HL-60/S4 treated with phorbol 12-myristate 13-acetate at 8.2 ng/mL for 4 days and 3 days (cell line): ENCODE results near the gene CD99.

Experiments
- in situ Hi-C: fragments of 300-500 bp; cut with MboI; formaldehyde crosslinking; loops from 2 replicates; pipeline ENCODE4 v1.15.0; 2022; ENCODE audit warnings: low sequenced_read_pairs

The CD99 gene, protein sequence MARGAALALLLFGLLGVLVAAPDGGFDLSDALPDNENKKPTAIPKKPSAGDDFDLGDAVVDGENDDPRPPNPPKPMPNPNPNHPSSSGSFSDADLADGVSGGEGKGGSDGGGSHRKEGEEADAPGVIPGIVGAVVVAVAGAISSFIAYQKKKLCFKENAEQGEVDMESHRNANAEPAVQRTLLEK

DNA sequence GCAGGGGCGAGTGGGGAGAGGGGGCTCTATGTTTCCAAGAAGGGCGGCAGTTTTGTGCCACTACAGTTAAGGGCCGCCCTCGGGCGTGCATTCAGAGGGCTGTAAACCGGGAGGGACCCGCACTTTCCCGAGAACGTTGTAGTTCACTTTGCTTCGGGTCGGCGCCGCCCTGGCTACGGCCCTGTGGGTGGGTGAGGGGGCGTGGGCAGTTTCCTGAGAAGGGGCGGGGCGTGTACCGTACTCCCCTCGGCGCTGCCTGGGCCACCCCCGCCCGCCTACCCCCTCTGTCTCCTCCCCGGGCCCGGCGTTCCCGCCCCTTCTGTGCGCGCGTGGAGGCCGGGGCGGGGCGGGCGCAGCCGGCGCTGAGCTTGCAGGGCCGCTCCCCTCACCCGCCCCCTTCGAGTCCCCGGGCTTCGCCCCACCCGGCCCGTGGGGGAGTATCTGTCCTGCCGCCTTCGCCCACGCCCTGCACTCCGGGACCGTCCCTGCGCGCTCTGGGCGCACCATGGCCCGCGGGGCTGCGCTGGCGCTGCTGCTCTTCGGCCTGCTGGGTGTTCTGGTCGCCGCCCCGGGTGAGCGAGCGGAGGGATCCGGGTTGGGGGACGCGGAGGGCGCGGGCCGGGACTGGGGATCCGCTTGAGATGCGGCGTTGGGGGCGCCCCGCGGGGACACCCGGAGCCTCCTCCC lies at the start of gene CD99:
Gene CD99 (plus strand): TSS at position 440 of the 687 bp plus-strand sequence. CDS start 66 bp downstream, at position 506.
- in situ Hi-C loops: no loop called here

DNA sequence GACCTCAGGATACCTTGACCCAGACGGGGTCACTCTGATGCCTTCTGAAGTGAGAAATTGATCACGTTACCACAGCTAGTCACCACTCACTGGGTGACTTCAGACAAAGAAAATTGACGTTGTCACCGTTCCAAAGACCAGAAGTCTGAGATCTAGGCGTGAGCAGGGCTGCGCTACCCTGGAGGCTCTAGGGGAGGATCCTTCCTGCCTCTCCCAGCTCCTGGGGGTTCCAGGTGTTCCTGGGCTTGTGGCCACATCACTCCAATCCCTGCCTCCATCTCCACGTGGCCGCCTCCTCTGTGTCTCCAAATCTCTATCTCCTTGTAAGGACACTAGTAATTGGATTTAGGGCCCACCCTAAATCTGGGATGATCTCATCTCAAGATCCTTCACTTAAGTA lies 48.9 kb upstream of the CD99 start:
- in situ Hi-C loops: loop anchor here (25.0 kb wide), 1 partner anchor 170 kb away; no protein-coding TSS in a partner anchor

DNA sequence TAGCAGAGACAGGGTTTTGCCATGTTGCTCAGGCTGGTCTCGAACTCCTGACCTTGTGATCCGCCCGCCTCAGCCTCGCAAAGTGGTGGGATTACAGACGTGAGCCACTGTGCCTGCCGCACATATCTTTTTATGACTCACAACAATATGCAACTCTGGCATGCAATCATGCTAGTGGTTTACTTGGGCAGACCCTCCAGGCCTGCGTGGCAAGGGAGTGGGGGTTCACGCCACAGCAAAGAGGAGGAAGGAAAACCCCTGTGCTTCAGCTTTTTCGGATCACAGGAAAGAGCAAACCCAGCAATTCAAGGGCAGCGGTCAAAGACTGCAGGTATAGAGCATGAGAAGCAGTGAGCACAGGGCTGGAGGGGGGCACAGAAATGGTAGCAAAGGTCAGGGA lies 48.3 kb upstream of the CD99 start:
- in situ Hi-C loops: loop anchor here (25.0 kb wide), 1 partner anchor 170 kb away; no protein-coding TSS in a partner anchor

DNA sequence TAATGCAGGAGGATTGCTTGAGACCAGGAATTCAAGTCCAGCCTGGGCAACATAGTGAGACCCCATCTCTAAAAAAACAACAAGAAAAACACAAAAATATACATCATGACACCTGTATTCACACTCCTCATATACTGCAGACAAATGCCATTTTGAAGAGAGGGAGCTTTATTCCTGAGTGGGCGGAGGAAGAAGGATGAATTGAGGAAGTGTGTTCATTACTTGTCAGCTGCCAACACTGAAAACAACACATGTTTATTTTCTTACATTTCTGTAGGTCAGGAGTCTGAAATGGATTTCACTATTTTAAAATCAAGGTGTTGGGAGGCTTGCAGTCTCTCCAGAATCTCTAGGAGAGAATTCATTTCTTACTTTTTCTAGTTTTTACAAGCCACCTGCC lies 47.2 kb upstream of the CD99 start:
- in situ Hi-C loops: loop anchor here (25.0 kb wide), 1 partner anchor 168 kb away; no protein-coding TSS in a partner anchor

DNA sequence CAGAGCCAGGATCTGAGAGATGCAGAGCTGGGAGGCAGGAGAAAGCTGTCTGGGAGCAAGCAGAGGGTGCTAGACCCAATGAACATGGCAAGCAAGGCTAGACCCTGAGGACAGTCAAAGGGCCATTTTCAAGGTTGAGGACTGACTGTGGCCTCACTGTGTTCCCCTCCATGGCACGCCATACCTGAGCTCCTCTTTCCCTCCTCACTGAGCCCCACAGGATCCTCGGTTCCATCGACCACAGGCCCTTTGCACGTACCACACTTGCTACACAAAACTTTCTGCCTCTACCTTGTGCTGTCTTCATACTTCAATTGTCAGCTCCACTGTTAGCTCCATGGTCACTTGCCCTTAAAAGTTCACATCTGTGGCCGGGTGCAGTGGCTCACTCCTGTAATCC lies 45.5 kb upstream of the CD99 start:
- in situ Hi-C loops: loop anchor here (25.0 kb wide), 1 partner anchor 167 kb away; no protein-coding TSS in a partner anchor

DNA sequence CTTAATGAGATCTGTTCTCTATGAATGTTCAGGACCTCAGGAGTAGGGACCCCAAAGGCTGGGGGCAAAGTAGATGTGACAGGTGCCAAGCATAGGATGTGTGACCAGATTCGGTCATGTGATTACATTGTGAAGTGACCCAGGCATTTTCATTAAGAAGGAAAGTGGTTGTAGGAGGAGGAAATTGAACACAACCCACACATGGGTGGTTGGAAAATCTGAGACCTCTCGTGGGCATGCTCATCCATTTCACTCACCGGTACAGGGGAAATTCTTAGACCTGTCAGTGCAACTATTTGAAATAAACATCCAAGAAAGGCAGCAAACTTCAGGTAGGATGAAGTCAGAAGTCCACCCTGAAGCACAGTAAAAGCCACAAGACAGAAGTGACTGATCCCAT lies 43.5 kb upstream of the CD99 start:
- in situ Hi-C loops: loop anchor here (25.0 kb wide), 1 partner anchor 165 kb away; no protein-coding TSS in a partner anchor

DNA sequence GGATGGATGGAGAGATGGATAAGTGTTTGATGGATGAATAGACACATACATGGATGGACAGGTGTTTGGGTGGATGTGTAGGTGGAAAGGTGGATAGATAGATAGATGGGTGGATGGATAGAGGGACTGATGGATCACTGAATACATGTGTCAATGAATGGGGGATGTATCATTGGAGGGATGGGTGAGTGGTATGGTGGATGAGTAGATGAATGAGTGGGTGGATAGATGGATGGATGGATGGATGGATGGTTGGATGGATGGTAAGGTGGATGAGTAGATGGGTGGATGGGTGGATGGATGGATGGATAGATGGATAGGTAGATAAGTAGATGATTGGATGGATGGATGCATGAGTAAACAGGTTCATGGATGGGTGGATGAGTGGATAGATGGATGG lies 41.1 kb upstream of the CD99 start:
- in situ Hi-C loops: no loop called here

DNA sequence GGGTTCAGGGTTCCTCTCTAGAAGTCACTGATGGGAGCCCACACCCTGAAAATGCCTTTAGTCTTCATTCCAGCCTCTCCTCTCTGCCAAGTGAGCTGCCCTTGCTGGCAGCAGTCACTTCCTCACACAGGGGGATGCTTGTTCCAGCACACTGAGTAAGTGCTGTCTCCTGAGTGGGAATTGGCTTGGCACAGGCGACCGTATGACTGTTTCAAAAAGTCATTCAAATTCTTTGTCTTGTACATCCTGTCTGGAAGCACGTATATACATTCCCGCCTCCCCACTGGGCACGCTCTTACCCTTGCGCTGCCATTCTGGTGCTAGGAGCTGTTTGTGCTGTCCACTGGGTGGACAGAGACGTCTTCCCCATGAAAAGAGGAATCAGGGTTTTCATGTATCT lies 40.2 kb upstream of the CD99 start:
- in situ Hi-C loops: no loop called here

DNA sequence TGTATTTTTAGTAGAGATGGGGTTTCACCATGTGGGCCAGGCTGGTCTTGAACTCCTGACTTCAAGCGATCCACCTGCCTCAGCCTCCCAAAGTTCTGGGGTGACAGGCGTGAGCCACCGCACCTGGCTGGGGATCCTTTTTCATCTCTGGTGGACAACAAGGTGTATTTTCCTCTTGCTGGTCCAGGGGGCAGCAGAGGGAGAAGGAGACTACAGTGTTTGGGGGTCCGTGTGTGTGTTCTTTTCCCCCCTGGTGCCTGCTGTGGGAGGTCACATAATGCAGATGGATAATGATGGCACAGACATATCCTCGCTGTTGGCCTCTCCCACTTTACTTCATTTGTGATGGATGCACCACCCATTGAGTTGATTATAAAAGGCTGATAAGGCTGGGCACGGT lies 39.0 kb upstream of the CD99 start:
- in situ Hi-C loops: no loop called here

DNA sequence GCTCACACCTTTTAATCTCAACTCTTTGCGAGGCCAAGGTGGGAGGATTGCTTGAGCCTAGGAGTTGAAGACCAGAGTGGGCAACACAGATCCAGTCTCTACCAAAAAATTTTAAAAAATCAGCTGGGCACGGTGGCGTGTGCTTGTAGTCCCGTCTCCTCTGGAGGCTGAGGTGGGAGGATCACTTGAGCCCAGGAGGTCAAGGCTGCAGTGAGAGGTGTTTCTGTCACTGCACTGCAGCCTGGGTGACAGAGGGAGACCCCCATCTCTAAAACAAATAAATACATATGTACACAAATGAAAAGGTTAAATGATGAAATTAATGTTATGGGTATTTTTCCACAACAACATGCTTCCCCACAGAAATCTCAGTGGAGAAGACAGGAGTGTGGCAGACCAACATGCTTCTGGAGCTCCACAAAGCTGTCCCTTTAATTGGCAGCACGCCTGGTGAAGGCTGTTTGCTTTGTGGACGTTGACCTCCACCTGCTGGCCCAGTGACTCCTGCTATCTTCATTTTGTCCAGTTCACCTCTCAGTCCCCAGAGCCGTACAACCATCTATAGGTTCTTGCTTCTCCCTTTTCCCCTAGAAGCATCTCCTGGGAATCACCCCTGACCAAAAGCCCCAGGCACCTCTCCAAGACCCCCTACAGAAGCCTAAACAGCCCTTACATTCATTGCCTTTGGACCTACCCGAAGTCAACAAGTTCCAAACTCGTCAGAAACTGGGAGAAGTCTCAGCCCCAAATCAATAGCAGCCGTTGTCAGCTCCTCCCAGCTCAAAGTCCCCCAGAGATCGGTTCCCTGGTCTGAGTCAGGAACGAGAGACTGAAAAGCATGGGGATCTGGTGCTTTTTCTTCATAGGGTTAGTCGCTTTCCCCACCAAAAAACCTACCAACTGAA lies 36.4 kb upstream of the CD99 start:
- in situ Hi-C loops: no loop called here

DNA sequence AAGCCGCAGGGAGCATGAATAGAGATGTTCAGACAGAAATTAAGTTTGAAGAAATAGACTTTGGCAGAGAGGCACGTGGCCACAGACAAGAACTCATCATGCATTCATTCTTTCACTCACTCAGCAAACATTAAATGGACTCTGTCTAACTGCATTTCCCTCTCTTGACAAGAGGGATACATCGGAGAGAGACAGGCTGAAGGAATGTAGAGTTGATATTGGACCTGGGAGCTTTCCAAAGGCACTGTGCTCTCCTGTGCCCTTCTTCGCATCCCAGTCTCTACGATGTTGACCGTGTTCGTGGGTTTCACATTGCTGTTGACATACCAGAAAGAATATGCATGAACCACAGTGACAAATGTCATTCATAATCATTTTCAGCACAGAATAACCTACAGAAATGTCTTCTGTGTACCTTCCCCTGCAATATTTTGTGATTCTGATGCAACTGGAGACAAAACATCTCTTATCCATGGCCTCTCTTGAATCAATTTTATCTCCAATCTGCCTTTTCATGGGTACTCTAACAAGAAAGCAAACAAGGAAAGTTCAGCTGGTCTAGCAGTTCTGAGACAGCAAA lies 34.7 kb upstream of the CD99 start:
- in situ Hi-C loops: no loop called here

DNA sequence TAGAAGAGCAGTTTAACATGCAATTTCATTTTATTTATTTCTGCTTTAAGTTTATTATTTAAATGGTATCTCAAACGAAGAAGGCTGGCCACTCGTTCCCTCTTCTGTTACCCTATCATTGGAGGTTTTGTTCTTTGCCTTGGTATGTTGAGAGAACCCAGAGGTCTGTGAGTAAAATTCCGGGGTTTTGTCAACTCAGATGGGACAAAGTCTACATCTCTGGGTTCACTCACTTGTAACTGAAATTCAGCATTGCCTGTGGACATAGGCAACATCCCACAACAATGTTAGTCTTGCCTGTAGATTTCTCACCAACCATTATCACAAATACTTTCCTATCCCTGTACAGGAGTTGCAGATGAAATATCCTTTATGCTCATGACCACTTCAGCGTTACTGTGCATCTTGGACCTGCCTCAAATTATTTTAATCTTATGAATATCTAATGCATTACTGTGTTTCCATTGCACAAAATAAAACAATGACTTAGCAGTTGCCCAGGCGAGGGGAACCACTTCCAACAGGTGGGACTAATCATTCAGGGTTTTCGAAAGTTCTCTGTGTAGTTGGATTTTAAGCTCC lies 33.5 kb upstream of the CD99 start:
- in situ Hi-C loops: no loop called here

DNA sequence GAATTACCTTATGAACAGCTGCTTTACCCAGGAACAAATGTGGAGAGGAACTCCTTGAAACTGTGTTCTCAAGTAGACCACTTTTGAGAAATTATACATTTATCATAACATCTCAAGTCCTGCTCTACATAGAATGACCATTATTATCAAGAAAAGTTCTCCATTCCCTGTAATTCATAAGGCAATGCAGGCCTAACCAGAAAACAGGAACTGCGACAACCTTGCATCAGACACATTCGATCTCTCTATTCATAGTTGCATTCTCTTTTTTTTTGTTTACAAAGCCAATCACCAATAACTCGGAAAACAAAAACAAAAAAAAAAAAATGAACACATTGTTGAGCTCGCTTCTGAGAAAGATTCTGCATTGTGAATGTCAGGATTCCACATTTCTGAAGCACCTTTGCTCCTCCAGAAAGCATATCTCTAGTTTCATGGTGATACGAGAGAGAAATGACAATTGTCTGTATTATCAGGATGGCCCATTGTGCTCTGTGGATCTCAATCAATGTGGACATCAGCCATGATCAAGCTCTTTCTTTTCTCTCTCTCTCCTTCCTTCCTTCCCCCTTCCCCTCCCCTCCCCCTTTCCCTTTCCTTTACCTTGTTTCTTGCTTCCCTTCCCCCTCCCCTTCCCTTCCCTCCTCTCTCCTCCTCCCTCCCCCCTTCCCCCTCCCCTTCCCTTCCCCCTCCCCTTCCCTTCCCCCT lies 32.4 kb upstream of the CD99 start:
- in situ Hi-C loops: no loop called here

DNA sequence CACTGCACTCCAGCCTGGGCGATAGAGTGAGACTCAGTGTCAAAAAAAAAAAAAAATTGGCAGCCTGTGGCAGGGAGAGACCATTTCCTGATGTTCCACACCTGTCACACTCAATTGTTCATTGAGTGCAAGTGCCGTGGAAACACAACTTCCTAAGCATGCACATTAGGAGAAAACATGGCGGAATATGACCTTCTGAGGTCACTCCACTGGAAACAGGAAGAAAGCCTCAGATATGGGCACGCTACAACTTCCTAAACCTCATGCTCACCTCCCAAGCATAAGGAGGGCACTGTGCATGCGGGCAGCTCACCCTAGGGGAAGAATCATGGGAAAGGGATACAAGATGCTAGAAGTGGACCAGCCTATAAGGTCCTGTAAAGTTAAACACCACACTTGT lies 28.5 kb upstream of the CD99 start:
- in situ Hi-C loops: no loop called here

DNA sequence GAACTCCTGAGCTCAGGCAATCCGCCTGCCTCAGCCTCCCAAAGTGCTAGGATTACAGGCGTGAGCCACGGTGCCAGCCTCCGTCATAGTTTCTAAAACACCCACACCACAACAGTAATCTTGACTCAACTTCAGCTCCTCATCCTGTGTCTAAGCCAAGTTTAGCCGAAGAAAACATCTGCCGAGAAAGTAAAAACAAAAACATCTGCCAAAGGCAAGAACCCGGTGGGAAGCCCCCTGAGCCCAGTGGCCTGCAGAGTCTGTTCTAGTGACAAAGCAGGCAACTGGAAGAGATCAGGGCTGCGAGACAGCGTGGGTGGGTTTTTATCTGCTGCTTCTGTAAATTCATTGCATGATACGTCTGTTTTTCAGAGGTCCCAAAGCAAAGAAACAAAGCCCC lies 26.6 kb upstream of the CD99 start:
- in situ Hi-C loops: no loop called here

DNA sequence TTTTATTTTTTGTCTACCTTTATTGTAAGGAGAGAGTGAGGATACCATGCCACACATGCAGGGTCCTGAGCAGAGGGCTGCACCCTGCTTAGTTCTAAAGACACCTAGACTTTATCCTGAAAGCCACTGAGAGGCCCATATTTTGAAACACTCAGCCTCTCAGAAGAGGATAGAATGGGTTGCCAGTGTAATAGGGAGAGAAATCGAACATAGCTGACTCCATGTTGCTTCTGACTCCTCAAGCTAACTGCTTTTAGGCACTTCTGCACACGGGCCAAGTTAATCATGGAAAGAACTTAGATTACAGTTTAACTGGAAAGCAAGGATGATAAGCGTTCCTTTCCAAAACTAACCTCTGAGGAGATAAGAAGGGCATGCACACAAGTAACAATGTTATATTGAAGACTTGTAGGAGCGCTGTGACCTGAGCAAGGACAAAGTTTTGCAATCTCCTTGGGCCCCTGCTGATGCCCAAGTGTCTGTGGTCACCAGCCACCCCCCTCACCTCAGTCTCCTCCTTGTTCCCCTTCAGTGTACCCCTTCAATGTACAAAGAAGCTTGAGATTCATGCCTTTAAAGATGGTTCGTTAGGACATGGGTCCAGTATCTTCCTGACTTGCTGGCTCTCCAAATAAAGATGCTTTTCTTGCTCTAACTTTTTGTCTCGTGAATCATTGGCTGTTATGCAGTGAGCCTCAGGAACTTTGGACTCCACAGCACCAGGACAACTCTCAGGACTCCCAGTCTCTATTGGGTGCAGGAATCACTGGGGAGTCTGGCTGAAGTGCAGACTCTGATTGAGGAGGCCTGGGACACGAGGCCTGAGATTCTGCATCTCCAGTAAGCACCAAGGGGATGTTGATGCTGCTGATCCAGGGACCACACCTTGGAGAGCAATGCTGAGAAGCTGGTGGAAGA lies 25.4 kb upstream of the CD99 start:
- in situ Hi-C loops: no loop called here

DNA sequence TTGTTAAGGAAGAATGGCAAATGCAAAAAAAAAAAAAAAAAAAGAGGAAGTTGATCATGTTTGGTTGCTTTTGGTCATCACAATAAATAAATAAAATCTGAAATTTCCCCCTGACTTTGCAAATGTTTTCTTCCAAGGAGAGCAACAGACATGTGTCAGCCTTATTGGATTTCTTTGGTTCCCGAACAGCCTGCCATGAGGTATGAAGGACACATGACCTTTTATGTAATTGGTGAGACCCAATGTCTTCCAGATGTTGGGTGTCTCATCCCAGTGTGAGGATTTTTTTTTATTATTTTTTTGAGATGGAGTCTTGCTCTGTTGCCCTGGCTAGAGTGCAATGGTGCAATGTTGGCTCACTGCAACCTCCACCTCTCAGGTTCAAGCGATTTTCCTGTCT lies 24.6 kb upstream of the CD99 start:
- in situ Hi-C loops: no loop called here

DNA sequence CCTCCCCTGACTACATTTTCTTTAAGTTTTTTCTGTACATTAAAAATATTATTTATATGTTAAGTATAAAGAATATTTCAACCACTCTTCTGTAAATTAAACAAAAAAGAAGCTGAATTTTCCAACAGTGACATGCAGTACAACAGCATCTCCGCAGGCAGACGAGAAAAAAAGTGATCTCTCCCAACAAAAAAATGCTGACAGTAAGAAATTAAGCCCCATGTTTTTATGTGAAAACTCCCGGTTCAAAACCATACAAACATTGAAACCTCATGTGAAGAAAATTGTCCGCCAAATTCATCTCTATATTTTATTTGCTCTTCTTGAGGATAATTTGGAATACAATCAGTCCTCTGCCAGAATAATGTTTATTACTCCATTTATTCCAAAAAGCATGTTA lies 20.1 kb upstream of the CD99 start:
- in situ Hi-C loops: no loop called here

DNA sequence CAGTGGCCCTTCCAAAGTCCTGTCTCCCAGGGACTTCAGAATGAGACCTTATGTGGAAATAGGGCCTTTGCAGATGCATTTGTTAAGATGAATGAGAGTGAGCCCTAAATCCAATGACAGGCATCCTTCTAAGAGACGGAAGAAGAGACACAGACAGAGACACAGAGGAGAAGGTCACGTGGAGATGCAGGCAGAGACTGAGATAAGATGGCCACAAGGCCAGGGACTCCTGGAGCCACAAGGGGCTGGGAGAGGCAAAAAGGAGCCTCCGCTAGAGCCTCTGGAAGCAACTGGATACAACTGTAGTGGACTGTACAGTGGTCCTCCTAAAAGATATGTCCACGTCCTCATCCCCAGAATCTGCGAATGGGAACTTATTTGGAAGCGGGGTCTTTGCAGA lies 19.0 kb upstream of the CD99 start:
- in situ Hi-C loops: no loop called here
